GM21447 (cell line): ENCODE results near the gene CTRB2.
"Not testable (repeated sequence)": the region's sequence is repeated elsewhere in the genome, so short reads cannot be mapped to it uniquely, and the experiment has no call there.

Experiments
- ATAC-seq: cut with Tn5 transposase; IDR thresholded peaks from one replicate; pipeline ENCODE4 v1.9.1; 2021; ENCODE audit not compliant: unreplicated experiment

Gene CTRB2

GRCh38 chr16:75227361-75228142 is 20.6 kb upstream of the CTRB2 start:
- ATAC-seq, result no peak

- no peak for ATAC-seq
Observed at GRCh38 chr16:75226550-75227360, 19.8 kb upstream of the CTRB2 start.

- ATAC-seq, result no peak
Observed at GRCh38 chr16:75225678-75226515, 18.9 kb upstream of the CTRB2 start.

- no peak for ATAC-seq
Observed at GRCh38 chr16:75225092-75225491, 18.1 kb upstream of the CTRB2 start.

- no peak for ATAC-seq
Observed at GRCh38 chr16:75224306-75225082, 17.5 kb upstream of the CTRB2 start.

- ATAC-seq, result not testable (repeated sequence)
Observed at GRCh38 chr16:75223129-75223528, 16.2 kb upstream of the CTRB2 start.

GRCh38 chr16:75222271-75222783 is 15.4 kb upstream of the CTRB2 start:
- ATAC-seq, result no peak

- no peak for ATAC-seq
Observed at GRCh38 chr16:75219838-75220237, 12.9 kb upstream of the CTRB2 start.

GRCh38 chr16:75219088-75219487 is 12.1 kb upstream of the CTRB2 start:
- ATAC-seq, result no peak

GRCh38 chr16:75218256-75219076 is 11.5 kb upstream of the CTRB2 start, which contains the start of gene CTRB1:
Gene CTRB1, plus strand, starts transcription at chr16:75218988. Its CDS starts 20 bp downstream, at chr16:75219008.
- ATAC-seq, result peak; percentile 68

- no peak for ATAC-seq
Observed at GRCh38 chr16:75217389-75217851, 10.5 kb upstream of the CTRB2 start.

- no peak for ATAC-seq
Observed at GRCh38 chr16:75216576-75216975, 9.6 kb upstream of the CTRB2 start.

GRCh38 chr16:75216127-75216526 is 9.2 kb upstream of the CTRB2 start:
- no peak for ATAC-seq

GRCh38 chr16:75211286-75211685 is 4.3 kb upstream of the CTRB2 start:
- not testable (repeated sequence) for ATAC-seq

- no peak for ATAC-seq
Observed at GRCh38 chr16:75209944-75210343, 3.0 kb upstream of the CTRB2 start.

GRCh38 chr16:75209514-75209913 is 2.6 kb upstream of the CTRB2 start:
- ATAC-seq, result not testable (repeated sequence)

GRCh38 chr16:75208861-75209505 is 2.0 kb upstream of the CTRB2 start:
- ATAC-seq, result no peak

- no peak for ATAC-seq
Observed at GRCh38 chr16:75208242-75208825, 1.4 kb upstream of the CTRB2 start.
